ENCODE measurements around the gene UBE2H. TPM values are rescaled to one million over a fixed set of nuclear protein-coding genes. Genes with fewer than 3 reads are reported as not detected.

Gene UBE2H
- total RNA-seq, 1 experiment from 2014 or later, result 58.0 TPM

DNA sequence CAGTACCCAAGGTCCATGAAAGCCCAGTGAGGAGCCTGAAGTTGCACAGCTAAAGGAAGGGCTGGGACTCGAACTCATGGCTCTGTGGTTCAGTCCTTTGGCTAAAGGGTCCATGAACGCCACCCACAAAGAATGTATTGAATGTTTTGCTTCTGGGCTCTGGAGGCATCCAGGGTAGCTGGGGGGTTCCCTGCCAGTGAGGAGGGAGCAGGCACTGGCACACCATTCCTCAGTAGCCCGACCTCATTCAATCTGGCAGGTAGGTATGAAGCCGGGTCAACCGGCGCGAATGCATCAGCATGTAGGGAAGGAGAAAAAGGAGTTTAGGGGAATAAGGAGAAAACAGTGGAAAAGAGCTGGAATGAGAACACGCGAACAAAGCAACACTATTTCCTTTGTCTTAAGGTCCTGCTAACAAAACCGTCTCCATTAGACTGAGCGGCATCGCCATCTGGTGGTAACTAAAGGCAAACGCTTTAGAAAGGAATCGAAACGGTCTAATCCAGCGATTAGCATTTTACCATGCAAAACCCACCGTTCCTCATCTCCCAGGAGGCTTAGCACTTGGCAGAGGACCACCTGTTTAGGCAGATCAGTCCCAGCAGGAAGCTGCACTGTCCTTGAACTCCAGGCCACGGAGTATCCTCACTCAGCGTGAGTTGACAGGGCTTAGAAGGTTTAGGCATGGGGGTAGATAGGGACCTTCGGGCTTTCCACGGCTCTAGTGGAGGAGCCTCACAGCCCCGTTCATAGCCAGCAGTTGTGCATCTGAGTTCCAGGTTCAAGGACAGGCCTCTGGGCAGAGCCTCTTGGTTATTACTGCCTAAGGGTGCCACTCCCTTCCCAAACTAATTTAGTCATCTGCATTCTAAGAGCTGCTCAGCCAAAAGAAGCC, 122.8 kb downstream of the UBE2H start:
- peak; percentile 23; the same call in 1 of the 2 replicates for ATAC-seq
- Histone ChIP-seq H3K27ac (ENCODE audit: low read length) (peak overlapping the region; percentile 74), H3K36me3 (ENCODE audit: control insufficient read depth, insufficient read depth, low read length) (no peaks in the 10 kb centered on the region), H3K4me3 (ENCODE audit: low read depth in 2 of 2, low read length in 2 of 2) (peak overlapping the region in 1 of 2 experiments; percentile 42; a peak in 2 of 4 replicates), H3K4me1 (ENCODE audit: control insufficient read depth, insufficient read depth, low read length) (peaks cover 20% of the 10 kb centered on the region), H3K9me3 (ENCODE audit: control insufficient read depth, insufficient read depth, low read depth, low read length) (no peaks in the 10 kb centered on the region), H3K27me3 (ENCODE audit: control insufficient read depth, insufficient read depth, low read length) (no peaks in the 10 kb centered on the region)
- peak; percentile 67 for DNase-seq (ENCODE audit: low read depth, low spot score)
- ChIA-PET CTCF (interaction anchor here (0.5 to 1.0 kb wide), 6 partner anchors 32 to 410 kb away, joined by 3 to 5 read pairs (median 4); no protein-coding TSS in a partner anchor), POLR2A (interaction anchor here (0.5 kb wide), 1 partner anchor 559 kb away, joined by 18 read pairs; no protein-coding TSS in a partner anchor)
- no TSS peak for BruUV-seq (replicated peaks)
- in situ Hi-C loops (cut with HindIII; ENCODE audit: low pct_unique_long_range_greater_than_20kb, low sequenced_read_pairs), result no loop called here
- no peak for TF ChIP-seq TCF7L2 (IDR thresholded peaks at IDR 0.05; ENCODE audit: low read depth, low read length)
- TF ChIP-seq, protein P1, sequence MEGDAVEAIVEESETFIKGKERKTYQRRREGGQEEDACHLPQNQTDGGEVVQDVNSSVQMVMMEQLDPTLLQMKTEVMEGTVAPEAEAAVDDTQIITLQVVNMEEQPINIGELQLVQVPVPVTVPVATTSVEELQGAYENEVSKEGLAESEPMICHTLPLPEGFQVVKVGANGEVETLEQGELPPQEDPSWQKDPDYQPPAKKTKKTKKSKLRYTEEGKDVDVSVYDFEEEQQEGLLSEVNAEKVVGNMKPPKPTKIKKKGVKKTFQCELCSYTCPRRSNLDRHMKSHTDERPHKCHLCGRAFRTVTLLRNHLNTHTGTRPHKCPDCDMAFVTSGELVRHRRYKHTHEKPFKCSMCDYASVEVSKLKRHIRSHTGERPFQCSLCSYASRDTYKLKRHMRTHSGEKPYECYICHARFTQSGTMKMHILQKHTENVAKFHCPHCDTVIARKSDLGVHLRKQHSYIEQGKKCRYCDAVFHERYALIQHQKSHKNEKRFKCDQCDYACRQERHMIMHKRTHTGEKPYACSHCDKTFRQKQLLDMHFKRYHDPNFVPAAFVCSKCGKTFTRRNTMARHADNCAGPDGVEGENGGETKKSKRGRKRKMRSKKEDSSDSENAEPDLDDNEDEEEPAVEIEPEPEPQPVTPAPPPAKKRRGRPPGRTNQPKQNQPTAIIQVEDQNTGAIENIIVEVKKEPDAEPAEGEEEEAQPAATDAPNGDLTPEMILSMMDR (IDR thresholded peaks at IDR 0.05), result peak; percentile 89
- intact Hi-C loops (cut with micrococcal nuclease; ENCODE audit: unreplicated experiment), result loop anchor here (2.0 kb wide), 1 partner anchor 181 kb away; no protein-coding TSS in a partner anchor

DNA sequence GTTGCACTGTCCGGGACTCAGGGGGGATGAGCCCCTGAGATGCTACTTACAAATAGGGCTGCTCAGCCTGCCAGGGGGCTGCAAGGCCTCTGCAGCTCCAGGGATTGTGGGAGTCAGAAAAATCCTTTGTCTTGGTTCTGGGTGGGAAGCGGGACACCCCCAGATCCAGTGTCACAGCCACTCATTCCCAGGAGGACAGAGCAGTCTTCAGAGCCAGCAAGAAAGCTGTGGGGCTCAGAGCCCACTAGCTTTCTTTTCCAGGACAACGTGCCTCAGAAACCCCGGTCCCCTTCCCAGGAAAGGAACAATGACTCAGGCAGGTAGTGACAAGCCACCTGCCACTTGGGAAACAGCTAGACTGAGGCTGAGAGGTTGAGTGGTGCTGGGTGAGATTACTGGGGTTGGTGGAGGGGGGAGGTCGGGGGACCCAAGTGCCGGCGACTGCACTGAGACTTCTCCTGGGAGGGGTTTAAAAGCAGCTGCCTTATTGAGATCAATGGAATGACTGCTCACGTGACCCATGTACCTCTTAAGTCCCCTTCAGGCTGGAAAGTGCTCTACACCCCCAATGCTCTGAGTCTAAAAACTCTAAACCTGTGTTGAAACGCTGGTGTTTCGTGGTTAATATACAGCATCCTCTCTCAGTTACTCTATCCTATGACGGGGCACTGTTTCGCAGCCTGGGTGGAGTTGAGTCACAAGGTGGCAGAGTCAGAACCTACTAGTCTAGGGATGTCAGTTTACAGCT, 123.6 kb downstream of the UBE2H start:
- Histone ChIP-seq H3K36me3 (ENCODE audit: control insufficient read depth, insufficient read depth, low read length) (no peaks in the 10 kb centered on the region), H3K4me1 (ENCODE audit: control insufficient read depth, insufficient read depth, low read length) (peaks cover 22% of the 10 kb centered on the region), H3K27me3 (ENCODE audit: control insufficient read depth, insufficient read depth, low read length) (no peaks in the 10 kb centered on the region), H3K4me3 (ENCODE audit: low read depth in 2 of 2, low read length in 2 of 2) (no peak overlapping the region), H3K27ac (ENCODE audit: low read length) (no peak overlapping the region; the same call in 1 of the 2 replicates), H3K9me3 (ENCODE audit: control insufficient read depth, insufficient read depth, low read depth, low read length) (no peaks in the 10 kb centered on the region)
- ATAC-seq (no peak), DNase-seq (ENCODE audit: low read depth, low spot score) (no peak)
- intact Hi-C loops (cut with micrococcal nuclease; ENCODE audit: unreplicated experiment), result no loop called here
- in situ Hi-C loops (cut with HindIII; ENCODE audit: low pct_unique_long_range_greater_than_20kb, low sequenced_read_pairs), result no loop called here
- ChIA-PET CTCF (interaction anchor here (0.5 to 1.0 kb wide), 8 partner anchors 34 to 329 kb away, joined by 3 to 4 read pairs (median 3); no protein-coding TSS in a partner anchor), POLR2A (interaction anchor here (0.7 kb wide), 2 partner anchors 40 to 164 kb away, joined by 5 to 11 read pairs; no protein-coding TSS in a partner anchor)
- no TSS peak for BruUV-seq (replicated peaks)
- TF ChIP-seq POLR2AphosphoS5 (IDR thresholded peaks at IDR 0.05; ENCODE audit: low read depth, low read length), result no peak
- TF ChIP-seq, protein P1 (IDR thresholded peaks at IDR 0.05), result no peak
- TF ChIP-seq TCF7L2 (IDR thresholded peaks at IDR 0.05; ENCODE audit: low read depth, low read length), result no peak
- TF ChIP-seq, protein P2, sequence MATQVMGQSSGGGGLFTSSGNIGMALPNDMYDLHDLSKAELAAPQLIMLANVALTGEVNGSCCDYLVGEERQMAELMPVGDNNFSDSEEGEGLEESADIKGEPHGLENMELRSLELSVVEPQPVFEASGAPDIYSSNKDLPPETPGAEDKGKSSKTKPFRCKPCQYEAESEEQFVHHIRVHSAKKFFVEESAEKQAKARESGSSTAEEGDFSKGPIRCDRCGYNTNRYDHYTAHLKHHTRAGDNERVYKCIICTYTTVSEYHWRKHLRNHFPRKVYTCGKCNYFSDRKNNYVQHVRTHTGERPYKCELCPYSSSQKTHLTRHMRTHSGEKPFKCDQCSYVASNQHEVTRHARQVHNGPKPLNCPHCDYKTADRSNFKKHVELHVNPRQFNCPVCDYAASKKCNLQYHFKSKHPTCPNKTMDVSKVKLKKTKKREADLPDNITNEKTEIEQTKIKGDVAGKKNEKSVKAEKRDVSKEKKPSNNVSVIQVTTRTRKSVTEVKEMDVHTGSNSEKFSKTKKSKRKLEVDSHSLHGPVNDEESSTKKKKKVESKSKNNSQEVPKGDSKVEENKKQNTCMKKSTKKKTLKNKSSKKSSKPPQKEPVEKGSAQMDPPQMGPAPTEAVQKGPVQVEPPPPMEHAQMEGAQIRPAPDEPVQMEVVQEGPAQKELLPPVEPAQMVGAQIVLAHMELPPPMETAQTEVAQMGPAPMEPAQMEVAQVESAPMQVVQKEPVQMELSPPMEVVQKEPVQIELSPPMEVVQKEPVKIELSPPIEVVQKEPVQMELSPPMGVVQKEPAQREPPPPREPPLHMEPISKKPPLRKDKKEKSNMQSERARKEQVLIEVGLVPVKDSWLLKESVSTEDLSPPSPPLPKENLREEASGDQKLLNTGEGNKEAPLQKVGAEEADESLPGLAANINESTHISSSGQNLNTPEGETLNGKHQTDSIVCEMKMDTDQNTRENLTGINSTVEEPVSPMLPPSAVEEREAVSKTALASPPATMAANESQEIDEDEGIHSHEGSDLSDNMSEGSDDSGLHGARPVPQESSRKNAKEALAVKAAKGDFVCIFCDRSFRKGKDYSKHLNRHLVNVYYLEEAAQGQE (IDR thresholded peaks at IDR 0.05; ENCODE audit: insufficient read depth in 1 of 2, low read depth in 2 of 2, low read length in 1 of 2), result no peak
- no peak for TF ChIP-seq SIN3A (IDR thresholded peaks at IDR 0.05; ENCODE audit: borderline replicate concordance, insufficient read depth, low read depth, low read length)

Data from Panc1 (cell line).